T47D (cell line): ENCODE data around the gene ZNF358.

Experiments used
- DNase-seq, 2 experiments: peaks; one replicate each; pipeline versions ENCODE4 v3.0.0 to v3.0.0-alpha.2; 2011 to 2012; ENCODE audit warnings: low read depth in 1 of 2, low spot score in 1 of 2
- JUND ChIP-seq: IDR thresholded peaks from 2 replicates; pipeline ENCODE4 v1.6.1; 2012; ENCODE audit warnings: low read depth
- in situ Hi-C: cut with HindIII; loops from 2 replicates; pipeline ENCODE4 v1.10.0; 2016; ENCODE audit warnings: low sequenced_read_pairs, low pct_unique_long_range_greater_than_20kb

The ZNF358 gene

DNA sequence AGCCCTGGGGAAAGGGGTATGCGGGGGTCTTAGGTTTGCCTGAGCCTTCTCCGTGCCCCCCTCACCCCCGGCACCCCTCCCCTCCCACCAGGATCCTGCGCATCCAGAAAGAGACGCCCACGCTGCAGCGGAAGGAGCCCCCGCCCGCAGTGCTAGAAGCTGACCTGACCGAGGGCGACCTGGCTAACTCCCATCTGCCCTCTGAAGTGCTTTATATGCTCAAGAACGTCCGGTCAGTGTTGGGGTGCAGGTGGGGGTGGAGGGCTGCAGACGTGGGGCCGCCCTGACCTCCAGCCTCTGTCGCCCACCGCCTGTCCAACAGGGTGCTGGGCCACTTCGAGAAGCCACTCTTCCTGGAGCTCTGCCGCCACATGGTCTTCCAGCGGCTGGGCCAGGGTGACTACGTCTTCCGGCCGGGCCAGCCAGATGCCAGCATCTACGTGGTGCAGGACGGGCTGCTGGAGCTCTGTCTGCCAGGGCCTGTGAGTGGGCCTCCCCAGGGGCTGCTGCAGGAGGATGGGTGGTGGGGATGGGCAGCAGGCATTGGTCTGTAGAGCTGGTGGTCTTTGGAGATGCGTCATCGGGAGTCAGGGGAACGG, 24.0 kb downstream of the ZNF358 start:
- no peak for DNase-seq
- in situ Hi-C loops, result no loop called here
- TF ChIP-seq JUND, result no peak

DNA sequence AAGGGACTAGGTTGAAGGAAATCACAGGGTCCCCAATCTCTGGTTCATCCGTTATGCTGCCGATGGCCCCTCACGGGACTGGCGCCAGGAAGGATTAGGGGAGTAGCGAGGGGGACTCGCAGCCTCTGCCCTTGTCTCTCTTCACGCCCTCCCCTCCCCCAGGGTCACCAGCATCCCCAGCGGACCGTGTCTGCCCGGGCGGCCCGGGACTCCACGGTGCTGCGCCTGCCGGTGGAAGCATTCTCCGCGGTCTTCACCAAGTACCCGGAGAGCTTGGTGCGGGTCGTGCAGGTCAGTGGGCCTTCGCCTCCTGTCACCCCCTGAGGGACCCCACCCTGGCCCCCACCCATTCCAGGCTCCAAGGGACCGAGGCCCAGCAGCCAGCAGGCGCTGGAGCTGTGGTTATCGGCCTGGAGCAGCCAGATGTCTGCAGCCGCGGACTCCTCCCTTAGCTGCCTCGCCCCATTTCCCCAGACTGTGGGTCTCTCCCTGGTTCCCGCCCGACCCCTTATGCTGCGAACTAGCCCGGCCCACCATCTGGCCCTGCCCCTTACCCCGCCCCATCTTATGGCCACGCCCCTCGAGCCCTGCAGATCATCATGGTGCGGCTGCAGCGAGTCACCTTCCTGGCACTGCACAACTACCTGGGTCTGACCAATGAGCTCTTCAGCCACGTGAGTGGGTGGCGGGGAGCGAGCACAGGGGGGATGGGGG, 25.0 kb downstream of the ZNF358 start:
- in situ Hi-C loops, result no loop called here
- TF ChIP-seq JUND, result no peak
- DNase-seq, result no peak

- DNase-seq, result no peak
- TF ChIP-seq JUND, result no peak
- in situ Hi-C loops, result no loop called here
These were observed 25.5 kb downstream of the ZNF358 start for GRCh38 chr19:7541475-7541824.

DNA sequence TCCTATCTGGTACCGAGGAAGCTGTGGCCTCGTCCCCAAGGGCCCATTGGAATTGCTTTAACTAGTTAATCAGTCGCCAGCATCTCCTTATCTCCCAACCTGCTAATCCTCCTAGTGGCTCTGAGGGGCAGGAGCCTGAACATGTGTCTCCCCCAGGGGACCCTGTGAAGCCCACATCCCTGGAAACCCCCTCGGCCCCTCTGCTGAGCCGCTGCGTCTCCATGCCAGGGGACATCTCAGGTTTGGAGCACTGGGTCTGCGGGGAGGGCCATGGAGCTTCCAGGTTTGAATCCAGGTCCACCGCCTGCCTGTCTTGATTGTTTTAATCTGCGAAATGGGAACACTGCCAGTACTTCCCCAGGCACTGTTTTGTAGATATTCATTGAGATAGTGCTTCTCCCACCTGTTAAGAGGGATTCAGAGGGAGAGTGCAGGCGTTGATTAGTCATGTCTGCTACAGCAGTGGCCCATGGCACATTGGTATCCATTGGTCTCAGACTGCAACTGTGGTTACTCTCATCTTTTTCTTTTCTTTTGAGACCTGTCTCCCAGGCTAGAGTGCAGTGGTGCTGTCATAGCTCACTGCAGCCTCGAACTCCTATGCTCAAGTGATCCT, 26.0 kb downstream of the ZNF358 start:
- in situ Hi-C loops, result no loop called here
- no peak for TF ChIP-seq JUND
- DNase-seq, result no peak

- in situ Hi-C loops, result no loop called here
- DNase-seq, result no peak
- no peak for TF ChIP-seq JUND
These were observed 26.8 kb downstream of the ZNF358 start for GRCh38 chr19:7542556-7543348.

DNA sequence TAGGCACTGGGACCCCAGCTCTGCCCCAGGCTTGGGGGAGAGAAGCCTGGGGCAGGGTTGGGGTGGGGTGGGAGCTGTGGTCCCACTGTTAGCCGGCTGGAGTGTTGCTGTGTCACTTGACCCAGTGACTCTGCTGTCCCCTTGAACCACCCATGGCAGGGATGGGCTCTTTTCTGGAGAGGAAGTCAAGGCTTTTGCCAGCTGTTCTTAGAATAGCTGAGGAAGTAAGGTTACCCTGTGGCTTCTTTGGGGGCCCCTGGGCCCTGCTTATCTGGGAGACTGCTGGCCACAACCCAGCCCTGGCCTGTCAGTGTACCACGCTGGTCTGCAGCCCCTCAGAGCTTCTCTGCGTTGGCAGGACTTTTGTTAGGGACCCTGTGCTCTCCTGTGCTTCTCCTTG, 28.7 kb downstream of the ZNF358 start:
- no peak for DNase-seq
- no peak for TF ChIP-seq JUND
- in situ Hi-C loops, result no loop called here

DNA sequence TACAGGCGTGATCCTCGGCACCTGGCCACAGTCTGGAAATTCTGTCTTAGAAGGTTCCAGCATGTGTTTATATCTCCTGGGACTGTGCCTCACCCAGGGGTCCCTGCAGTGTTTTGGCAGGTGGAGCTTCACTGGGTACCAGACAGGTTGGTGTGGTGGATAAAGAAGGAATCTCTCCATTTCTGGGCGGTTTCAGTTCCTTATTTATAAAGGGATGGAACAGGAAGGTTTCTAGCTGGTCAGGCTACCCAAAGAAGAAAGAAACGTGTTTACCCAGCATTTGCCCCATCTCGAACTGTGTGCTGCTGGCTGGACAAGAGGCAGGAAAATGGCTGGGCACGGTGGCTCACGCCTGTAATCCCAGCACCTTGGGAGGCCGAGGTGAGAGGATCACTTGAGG, 29.4 kb downstream of the ZNF358 start:
- DNase-seq, result no peak
- TF ChIP-seq JUND, result no peak
- in situ Hi-C loops, result no loop called here

DNA sequence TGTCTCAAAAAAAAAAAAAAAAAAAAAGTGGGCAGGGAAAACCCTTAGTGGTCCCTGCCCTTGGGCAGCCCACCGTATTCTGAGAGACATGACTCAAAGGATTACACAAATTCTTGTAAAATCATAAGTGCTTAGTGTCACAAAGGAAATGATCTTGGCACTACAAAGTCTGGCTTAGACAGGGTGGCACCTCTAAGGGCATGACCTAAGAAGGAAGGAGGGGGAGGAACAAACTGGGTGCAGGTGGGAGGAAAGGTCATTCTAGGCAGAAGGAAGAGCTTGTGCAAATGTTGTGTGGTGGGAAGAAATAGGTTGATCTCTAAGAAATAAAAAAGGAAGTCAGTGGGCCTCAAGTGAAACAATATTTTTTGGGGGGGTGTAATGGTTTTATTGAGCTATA, 30.0 kb downstream of the ZNF358 start:
- no peak for DNase-seq
- no peak for TF ChIP-seq JUND
- in situ Hi-C loops, result no loop called here

DNA sequence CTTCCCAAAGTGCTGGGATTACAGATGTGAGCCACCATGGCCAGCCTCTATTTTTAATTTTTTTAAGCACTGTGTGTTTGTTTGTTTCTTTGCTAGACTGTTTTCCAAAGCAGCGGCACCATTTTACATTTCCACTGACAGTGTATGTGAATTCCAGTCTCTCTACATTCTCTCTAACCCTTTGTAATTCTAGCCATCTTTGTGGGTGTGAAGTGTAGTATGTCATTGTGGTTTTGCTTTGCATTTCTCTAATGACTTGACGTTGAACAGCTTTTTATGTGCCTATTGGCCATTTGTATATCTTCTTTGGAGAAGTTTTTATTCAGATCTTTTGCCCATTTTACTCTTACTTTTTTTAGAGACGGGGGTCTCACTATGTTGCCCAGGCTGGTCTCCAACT, 31.3 kb downstream of the ZNF358 start:
- DNase-seq, result no peak
- in situ Hi-C loops, result no loop called here
- no peak for TF ChIP-seq JUND

DNA sequence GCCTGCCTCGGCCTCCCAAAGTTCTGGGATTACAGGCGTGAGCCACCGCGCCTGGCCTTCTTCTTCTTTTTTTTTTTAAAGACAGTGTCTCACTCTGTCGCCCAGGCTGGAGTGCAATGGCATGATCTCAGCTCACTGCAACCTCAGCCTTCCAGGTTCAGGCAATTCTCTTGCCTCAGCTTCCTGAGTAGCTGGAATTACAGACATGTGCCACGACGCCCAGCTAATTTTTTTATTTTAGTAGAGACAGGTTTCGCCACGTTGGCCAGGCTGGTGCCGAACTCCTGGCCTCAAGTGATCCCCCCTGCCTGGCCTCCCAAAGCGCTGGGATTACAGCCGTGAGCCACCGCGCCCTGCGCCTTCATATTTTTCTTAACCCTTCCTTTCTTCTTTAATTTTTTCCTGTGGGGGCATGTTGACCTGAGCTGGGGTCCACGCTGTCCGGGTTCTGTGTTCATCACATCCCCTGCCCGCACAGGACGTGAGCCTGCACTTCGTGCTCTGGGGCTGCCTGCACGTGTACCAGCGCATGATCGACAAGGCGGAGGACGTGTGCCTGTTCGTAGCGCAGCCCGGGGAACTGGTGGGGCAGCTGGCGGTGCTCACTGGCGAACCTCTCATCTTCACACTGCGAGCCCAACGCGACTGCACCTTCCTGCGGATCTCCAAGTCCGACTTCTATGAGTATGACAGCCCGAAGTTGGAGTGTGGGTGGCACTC, 33.7 kb downstream of the ZNF358 start:
- no peak for DNase-seq
- in situ Hi-C loops, result no loop called here

GRCh38 chr19:7550169-7550770, 34.4 kb downstream of the ZNF358 start:
- TF ChIP-seq JUND, result no peak
- DNase-seq, result no peak
- in situ Hi-C loops, result no loop called here

More for the DNA sequence above, 33.7 kb downstream of the ZNF358 start:
- no peak for TF ChIP-seq JUND

GRCh38 chr19:7550987-7551761, 35.3 kb downstream of the ZNF358 start:
- peak; percentile 46 to 70 for DNase-seq
- in situ Hi-C loops, result no loop called here
- no peak for TF ChIP-seq JUND
